ENCODE measurements around the gene PLS1. TPM values are rescaled to one million over a fixed set of nuclear protein-coding genes. Genes with fewer than 3 reads are reported as not detected.

Gene PLS1
- polyA plus RNA-seq, 4 donors, result 26.0 to 33.6 (median 31.2) TPM

- DNase-seq (ENCODE audit: low read depth in 4 of 4, low spot score in 3 of 4), result no peak
Measured at GRCh38 chr3:142754494-142754893, 158.3 kb downstream of the PLS1 start.

Other genes with a start within 250 kb of the PLS1 start
- gene XRN1, start 148.4 kb upstream of the PLS1 start, polyA plus RNA-seq (ENCODE audit: insufficient read length in 4 of 4), result 10 to 100 TPM; 19.7 to 29.2 (median 24.8) TPM
- gene ATR, start 17.7 kb upstream of the PLS1 start, polyA plus RNA-seq (ENCODE audit: insufficient read length in 4 of 4), result 10 to 100 TPM; 21.6 to 33.1 (median 28.4) TPM
- 10 to 100 TPM; 10.4 to 13.0 (median 11.1) TPM for gene TRPC1, start 127.6 kb downstream of the PLS1 start, polyA plus RNA-seq (ENCODE audit: insufficient read length in 4 of 4)